ENCODE results near the gene ZNF595.
"Not testable (repeated sequence)": the region's sequence is repeated elsewhere in the genome, so short reads cannot be mapped to it uniquely, and the experiment has no call there.

ZNF595 gene

GRCh38 chr4:52804-53479, at the start of gene ZNF595:
TSS of gene ZNF595 (plus strand) at chr4:53321. CDS start at chr4:53489, 168 bp downstream.
- H3K27ac ChIP-seq = peak within 1 kb of the TSS in 4 of 21 experiments; percentile 49 to 71 (median 56)
- H3K4me3 ChIP-seq = peak within 1 kb of the TSS in 4 of 7 experiments; percentile 32 to 45 (median 34)

DNA sequence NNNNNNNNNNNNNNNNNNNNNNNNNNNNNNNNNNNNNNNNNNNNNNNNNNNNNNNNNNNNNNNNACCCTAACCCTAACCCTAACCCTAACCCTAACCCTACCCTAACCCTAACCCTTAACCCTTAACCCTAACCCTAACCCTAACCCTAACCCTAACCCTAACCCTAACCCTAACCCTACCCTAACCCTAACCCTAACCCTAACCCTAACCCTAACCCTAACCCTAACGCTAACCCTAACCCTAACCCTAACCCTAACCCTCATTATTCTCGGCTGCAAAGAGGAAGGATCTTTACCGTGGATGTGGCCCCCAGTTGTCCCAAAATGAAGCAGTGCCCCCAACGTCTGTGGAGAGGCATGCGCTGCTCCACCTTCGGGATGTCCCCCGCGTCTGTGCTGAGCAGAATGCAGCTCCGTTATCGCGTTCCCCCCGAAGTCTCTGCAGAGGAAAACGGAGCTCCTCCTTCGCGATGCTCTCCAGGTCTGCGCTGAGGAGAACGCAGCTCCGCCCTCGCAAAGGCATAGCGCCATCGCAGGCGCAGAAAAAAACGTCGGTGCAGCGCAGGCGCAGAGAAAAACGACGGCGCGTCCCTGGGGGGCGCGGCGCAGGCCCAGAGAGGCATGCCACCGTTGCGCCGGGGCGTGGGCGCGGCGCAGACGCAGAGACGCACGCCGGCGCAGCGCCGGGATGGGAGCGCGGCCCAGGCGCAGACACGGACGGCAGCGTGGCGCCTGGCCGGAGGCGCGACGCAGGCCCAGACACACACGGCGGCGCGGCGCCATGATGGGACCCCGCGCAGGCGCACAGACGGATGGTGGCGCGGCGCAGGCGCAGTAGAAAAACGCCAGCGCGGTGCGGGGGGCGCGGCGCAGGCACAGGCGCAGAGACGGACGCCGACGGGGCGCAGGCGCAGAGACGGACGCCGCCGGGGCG, 42.9 kb upstream of the ZNF595 start:
- not testable (repeated sequence) for H3K4me3 ChIP-seq, H3K27ac ChIP-seq

GRCh38 chr4:11095-11815, 41.9 kb upstream of the ZNF595 start:
- not testable (repeated sequence) for H3K27ac ChIP-seq, H3K4me3 ChIP-seq

- not testable (repeated sequence) for H3K27ac ChIP-seq, H3K4me3 ChIP-seq
Observed at GRCh38 chr4:11816-12417, 41.2 kb upstream of the ZNF595 start.

DNA sequence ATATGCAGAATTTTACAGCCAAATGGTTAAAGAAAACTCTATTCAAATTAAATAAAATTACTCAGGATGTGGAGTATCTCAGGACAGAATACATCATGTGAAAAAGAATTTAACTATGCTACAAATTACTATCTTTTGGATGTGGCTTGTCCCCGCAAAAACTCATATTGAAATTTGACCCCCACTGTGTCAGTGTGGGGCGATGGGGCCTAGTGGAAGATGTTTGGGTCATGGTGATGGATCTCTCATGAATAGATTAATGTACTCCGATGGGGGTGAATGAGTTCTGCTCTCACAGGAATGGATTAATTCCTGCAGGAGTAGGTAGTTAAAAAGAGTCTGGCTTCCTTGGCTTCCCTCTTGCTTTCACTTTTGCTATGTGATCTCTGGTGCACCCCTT, 35.0 kb upstream of the ZNF595 start:
- H3K4me3 ChIP-seq, H3K27ac ChIP-seq: not testable (repeated sequence)

DNA sequence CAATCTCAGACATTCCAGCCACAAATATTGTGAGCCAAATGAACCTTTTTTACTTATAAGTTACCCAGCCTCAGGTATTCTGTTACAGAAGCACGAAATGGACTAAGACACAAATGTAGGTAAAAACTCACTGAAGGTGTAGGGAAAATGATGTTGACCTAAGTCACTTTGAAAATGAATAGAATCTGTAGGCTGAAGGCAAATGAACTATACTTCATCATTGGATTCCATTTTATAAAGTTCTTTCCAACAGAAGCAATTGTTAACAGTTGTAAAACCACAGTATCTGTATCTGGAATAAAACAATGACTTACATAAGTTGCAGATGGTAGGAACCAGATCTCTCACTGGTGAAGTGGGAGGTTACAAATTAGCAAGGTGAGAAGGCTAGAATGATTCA, 34.5 kb upstream of the ZNF595 start:
- H3K27ac ChIP-seq = not testable (repeated sequence)

DNA sequence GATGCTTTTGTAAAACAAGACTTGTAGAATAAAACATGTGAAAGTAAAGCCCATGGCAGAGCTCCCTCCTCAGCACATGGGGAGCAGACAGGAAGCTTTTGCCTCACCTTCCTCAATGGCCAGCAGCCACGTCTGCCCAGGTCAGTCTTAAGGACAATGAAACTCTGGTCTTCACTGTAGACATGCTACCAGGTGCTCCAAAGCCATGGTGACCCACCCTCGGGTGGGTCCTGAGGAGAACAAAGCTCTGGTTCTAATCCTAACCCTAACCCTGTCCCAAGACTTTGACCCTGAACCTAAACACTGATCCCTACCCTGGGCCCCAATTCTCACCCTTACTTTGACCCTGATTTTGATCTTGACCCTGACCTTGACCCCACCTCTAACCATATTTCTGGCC, 30.2 kb upstream of the ZNF595 start:
- not testable (repeated sequence) for H3K4me3 ChIP-seq, H3K27ac ChIP-seq

More for the DNA sequence above, 34.5 kb upstream of the ZNF595 start:
- not testable (repeated sequence) for H3K4me3 ChIP-seq

DNA sequence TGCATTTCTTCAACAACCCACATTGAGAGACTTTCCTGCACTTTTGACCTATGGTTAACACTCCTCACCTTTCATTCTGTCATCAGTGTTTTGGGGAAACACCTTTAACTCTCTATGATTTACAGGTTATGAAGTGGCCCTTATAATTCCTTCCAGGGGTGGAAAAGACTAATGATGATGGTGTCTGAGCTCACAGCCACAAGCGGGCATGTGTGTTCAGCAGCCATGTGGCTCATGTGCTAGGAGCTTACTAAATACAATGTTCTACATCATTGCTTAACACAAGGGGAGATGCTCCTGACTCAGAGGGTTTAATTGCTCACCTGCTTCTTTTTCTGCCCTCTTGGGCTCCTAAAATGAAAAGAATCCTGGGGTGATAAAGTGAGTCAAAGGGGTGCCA, 28.8 kb upstream of the ZNF595 start:
- not testable (repeated sequence) for H3K4me3 ChIP-seq, H3K27ac ChIP-seq

DNA sequence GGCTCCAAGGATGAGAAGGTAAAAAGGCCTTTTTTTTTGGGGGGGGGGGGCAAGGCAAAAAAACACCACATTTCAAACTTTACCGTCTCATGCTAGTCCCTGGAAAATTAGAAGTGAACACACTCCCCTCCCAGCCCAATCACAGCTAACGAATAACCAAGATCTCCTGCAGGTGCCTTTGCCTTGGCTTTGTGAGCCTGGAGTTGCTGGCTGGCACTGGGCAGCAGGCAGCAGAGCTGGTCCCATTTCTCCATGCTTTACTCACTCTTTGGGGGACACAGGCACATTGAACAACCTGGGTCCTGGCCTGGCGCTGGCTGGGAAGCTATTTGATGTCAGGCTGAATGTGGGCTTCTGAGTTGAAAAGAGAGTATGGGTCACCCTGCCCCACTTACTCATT, 25.6 kb upstream of the ZNF595 start:
- H3K4me3 ChIP-seq = not testable (repeated sequence)

GRCh38 chr4:28767-29542, 24.2 kb upstream of the ZNF595 start:
- not testable (repeated sequence) for H3K27ac ChIP-seq, H3K4me3 ChIP-seq

More for the DNA sequence above, 25.6 kb upstream of the ZNF595 start:
- not testable (repeated sequence) for H3K27ac ChIP-seq

DNA sequence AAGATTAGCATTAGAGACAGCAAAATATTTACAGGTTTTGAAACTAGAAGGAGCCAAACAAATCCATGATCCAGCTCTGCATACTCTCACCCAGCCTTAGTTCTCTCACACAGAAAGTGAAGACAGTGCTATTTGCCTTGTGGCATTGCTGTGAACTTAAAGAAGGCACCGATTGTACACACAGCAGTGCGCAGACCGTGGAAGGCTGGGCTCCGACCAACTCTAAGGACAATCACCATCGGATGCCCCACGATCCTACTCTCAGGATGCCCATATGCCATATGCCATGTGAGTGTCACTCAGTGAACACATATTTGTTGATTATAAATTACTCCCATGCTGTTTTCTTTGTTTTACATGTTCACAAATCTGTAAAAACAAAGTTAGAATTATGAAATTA, 19.8 kb upstream of the ZNF595 start:
- H3K27ac ChIP-seq, H3K4me3 ChIP-seq: not testable (repeated sequence)

- not testable (repeated sequence) for H3K27ac ChIP-seq, H3K4me3 ChIP-seq
Observed at GRCh38 chr4:36559-37415, 16.3 kb upstream of the ZNF595 start.

GRCh38 chr4:38202-38601, 14.9 kb upstream of the ZNF595 start:
- not testable (repeated sequence) for H3K27ac ChIP-seq, H3K4me3 ChIP-seq

DNA sequence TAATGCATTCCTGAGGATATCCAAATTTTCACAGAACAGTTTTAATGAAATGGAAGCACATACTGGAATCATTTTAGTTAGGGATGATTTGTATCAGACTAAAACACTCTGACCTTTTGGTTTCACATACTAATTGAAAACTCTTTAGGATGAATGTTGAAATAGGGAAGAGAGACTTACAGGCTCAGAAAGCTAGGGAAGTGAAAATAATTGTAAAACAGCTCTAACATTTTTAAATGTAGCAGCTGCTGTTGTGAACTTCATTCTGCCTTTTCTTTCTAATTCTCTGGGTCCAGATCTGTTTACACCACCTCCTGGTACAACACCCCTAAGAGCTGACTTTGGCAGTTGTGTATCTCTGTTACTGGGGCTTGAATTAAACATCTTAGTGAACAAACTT, 9.7 kb upstream of the ZNF595 start:
- not testable (repeated sequence) for H3K4me3 ChIP-seq, H3K27ac ChIP-seq

DNA sequence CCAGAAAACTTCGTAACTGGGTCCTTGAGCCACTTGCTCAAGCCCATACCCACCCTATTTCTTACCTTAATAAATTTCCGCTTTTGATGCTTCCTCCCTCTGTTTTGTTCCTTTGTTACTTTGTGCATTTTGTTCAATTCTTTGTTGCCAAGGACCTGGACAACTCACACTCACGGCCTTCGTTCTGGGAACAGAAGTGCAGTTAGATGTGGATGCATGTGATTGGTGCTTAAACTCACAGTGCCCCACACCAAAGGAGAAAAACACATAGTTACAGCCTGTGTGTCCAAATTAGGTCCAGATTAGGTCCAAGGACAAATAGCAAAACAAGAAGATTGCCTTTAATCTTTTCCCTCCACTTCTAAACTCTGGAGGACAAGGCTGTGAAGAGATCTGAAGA, 1.9 kb upstream of the ZNF595 start:
- H3K27ac ChIP-seq, H3K4me3 ChIP-seq: not testable (repeated sequence)

GRCh38 chr4:51655-52277, 1.4 kb upstream of the ZNF595 start:
- not testable (repeated sequence) for H3K27ac ChIP-seq, H3K4me3 ChIP-seq

GRCh38 chr4:53521-53920, 400 bp downstream of the ZNF595 start:
- Histone ChIP-seq H3K27ac (peak overlapping the region in 4 of 21 experiments; percentile 49 to 71 (median 56)), H3K4me3 (peak overlapping the region in 4 of 7 experiments; percentile 32 to 45 (median 34))

GRCh38 chr4:64733-65132, 11.6 kb downstream of the ZNF595 start:
- not testable (repeated sequence) for H3K27ac ChIP-seq, H3K4me3 ChIP-seq
